Spleen (tissue), 11 donors: Measurements from ENCODE around the gene PTMA. TPM values are rescaled to one million over a fixed set of nuclear protein-coding genes. Genes with fewer than 3 reads are reported as not detected.

ENCODE experiments used
- DNase-seq: peaks from one replicate; pipeline ENCODE4 v3.0.0-alpha.2; 2020
- H3K27ac ChIP-seq, 8 donors: fragments of 200-600 bp; sonication (generic) in 7 of 8; 1 replicate in 4 of 8; 2 replicates in 4 of 8; pipeline versions ENCODE4 v1.5.0 to v1.8.0; 2016 to 2021; ENCODE audit warnings: inconsistent platforms in 4 of 8, mild to moderate bottlenecking in 4 of 8, moderate library complexity in 1 of 8
- H3K27me3 ChIP-seq, 7 donors: fragments of 200-600 bp; sonication (generic) in 6 of 7; replicated peaks in 1 of 7; 1 replicate in 4 of 7; 2 replicates in 3 of 7; pipeline versions ENCODE4 v1.5.0 to v1.8.0; 2016 to 2021; ENCODE audit warnings: inconsistent platforms in 3 of 7, mild to moderate bottlenecking in 1 of 7
- H3K36me3 ChIP-seq, 6 donors: fragments of 200-600 bp; sonication (generic) in 5 of 6; 1 replicate in 4 of 6; 2 replicates in 2 of 6; pipeline versions ENCODE4 v1.5.0 to v1.8.0; 2016 to 2021; ENCODE audit warnings: inconsistent platforms in 2 of 6
- H3K4me1 ChIP-seq, 6 donors: fragments of 200-600 bp; sonication (generic) in 5 of 6; 1 replicate in 3 of 6; 2 replicates in 3 of 6; pipeline versions ENCODE4 v1.5.0 to v1.8.0; 2016 to 2021; ENCODE audit warnings: inconsistent platforms in 3 of 6
- H3K4me3 ChIP-seq, 8 donors: fragments of 200-600 bp; sonication (generic) in 7 of 8; 1 replicate in 4 of 8; 2 replicates in 4 of 8; pipeline versions ENCODE4 v1.5.0 to v1.8.0; 2016 to 2021; ENCODE audit warnings: inconsistent platforms in 4 of 8, mild to moderate bottlenecking in 4 of 8, moderate library complexity in 2 of 8
- H3K9me3 ChIP-seq, 8 donors: fragments of 200-600 bp; sonication (generic) in 7 of 8; 1 replicate in 4 of 8; 2 replicates in 4 of 8; pipeline versions ENCODE4 v1.5.0 to v1.8.0; 2016 to 2021; ENCODE audit warnings: inconsistent platforms in 4 of 8
- CTCF ChIP-seq, 11 experiments: fragments of 200-600 bp in 7 of 11; fragments of 450-650 bp in 4 of 11; sonication (generic) in 4 of 11; IDR thresholded peaks in 8 of 11; conservative IDR thresholded peaks in 3 of 11; 1 replicate in 7 of 11; 2 replicates in 4 of 11; pipeline versions ENCODE4 v1.4.0 to v1.8.0; 2016 to 2021; ENCODE audit warnings: antibody characterized with exemption in 11 of 11, inconsistent platforms in 4 of 11, mild to moderate bottlenecking in 1 of 11
- POLR2A ChIP-seq, 3 donors: fragments of 450-650 bp; IDR thresholded peaks; one replicate each; pipeline ENCODE4 v1.5.1; 2017; ENCODE audit warnings: antibody characterized with exemption in 3 of 3, mild to moderate bottlenecking in 1 of 3
- POLR2AphosphoS5 ChIP-seq, 3 donors: sonication (generic); formaldehyde crosslinking; IDR thresholded peaks; one replicate each; pipeline ENCODE4 v1.5.1; 2017; ENCODE audit warnings: antibody characterized with exemption in 3 of 3
- WGBS, 5 donors: extraction: QIAGEN DNeasy Blood & Tissue Kit in 3 of 5; methylation state at CpG; one replicate each; pipeline versions ENCODE4 v1.1.5 to v1.1.7; 2013 to 2018; 5-methylcytosine and 5-hydroxymethylcytosine counted together
- intact Hi-C: fragments of 100-400 bp; cut with DNase I; formaldehyde crosslinking; loops from one replicate; pipeline ENCODE4 v1.15.0; 2023; ENCODE audit warnings: low total_unique reads
- polyA plus RNA-seq, 3 donors: library from polyadenylated mRNA; stranded (reverse); fragments of 200-250 nt; gene quantifications; one replicate each; pipeline ENCODE4 v1.2.1, GENCODE V29; 2013
- total RNA-seq, 7 donors: library from RNA; depleted of rRNA in 3 of 7; stranded (reverse); fragments of >200 nt in 3 of 7; fragmentation: NEBNext Ultra II Directional in 4 of 7; extraction: Animal tissue kit (Norgen Biotek cat#: 25700) in 4 of 7; gene quantifications; one replicate each; pipeline versions ENCODE4 v1.1.0 to v1.2.1, GENCODE V29; 2016 to 2021
- donor health status: healthy with polysubstance abuse.
- donor health status: DM: no; HTN: no; CAD: no; lungs with moderate emphysema.
- donor health status: DM: no; HTN: no; CAD: no.
- donor health status: Bipolar disorder and iron deficiency.
- donor health status: healthy.
- donor health status: DM: no; HTN: no; CAD: no.
- donor health status: DM: yes; HTN: yes; CAD: no.

The PTMA gene
- total and polyA plus RNA-seq, 10 donors = 509 to 2,114 (median 803) TPM

GRCh38 chr2:231664727-231665126 is 43.6 kb upstream of the PTMA start:
- TF ChIP-seq POLR2AphosphoS5 (IDR thresholded peaks at IDR 0.05) (no peak), POLR2A (IDR thresholded peaks at IDR 0.05) (no peak)
- H3K27me3 ChIP-seq = no peaks in the 10 kb centered on the region
- DNase-seq = no peak
- peak overlapping the region; percentile 86 to 96 (median 93) for H3K27ac ChIP-seq
- no peak overlapping the region for H3K4me3 ChIP-seq
- 86 to 93% (median 89%) methylated on average over 8 of the region's 8 CpGs for WGBS, 5 donors
- peaks cover 16 to 80% (median 43%) of the 10 kb centered on the region in 6 donors for H3K4me1 ChIP-seq
- intact Hi-C loops = loop anchor here (10.0 kb wide), 1 partner anchor 50 kb away; no protein-coding TSS in a partner anchor
- no peaks in the 10 kb centered on the region for H3K36me3 ChIP-seq
- H3K9me3 ChIP-seq = peaks cover 0 to 5% (median 0%) of the 10 kb centered on the region in 8 donors

DNA sequence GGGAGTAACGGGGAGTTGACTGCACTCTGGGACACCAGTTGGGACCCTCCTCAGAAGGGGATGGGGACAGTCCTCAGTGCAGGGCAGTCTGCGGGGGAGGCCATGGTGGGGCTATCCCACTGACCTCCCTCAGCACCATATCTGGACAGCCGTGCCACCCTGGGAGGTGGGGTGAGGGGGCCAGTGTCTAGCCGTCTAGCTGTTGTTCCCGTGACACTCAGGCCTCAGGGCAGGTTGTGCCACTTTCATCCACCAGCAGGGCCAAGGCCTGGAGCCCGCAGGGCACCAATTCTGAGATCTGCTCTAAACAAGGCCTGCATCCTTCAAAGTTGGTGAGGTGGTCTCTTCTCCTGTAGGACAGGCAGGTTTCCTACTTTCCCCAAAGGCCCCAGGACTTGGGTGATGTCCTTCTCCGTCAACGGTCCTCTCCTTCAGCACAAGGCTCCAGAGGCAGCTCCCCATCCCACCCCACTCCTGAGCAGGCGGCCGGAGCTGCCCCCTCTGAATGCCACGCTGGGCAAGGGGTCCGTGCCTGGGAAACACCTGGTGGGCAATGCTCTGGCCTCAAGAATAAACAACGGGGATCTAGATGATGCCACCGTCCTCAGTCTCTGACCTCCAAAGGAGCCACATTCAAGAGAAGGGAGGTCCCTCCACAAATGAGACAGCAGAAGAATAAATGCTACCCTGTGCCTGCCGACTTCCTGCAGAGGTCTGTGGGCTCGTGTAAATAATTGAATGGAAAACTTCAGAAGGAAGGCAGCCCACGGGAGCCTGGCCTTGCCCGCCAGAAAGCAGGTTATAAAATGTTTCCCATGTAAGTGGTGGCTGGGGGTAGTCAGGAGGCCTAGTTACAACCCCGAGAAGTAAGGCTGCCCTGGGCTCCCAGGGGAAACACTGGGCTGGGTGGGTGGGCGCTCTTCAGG is 42.8 kb upstream of the PTMA start:
- WGBS, 5 donors = 62 to 67% (median 64%) methylated on average over 17 to 20 of the region's 20 CpGs

DNA sequence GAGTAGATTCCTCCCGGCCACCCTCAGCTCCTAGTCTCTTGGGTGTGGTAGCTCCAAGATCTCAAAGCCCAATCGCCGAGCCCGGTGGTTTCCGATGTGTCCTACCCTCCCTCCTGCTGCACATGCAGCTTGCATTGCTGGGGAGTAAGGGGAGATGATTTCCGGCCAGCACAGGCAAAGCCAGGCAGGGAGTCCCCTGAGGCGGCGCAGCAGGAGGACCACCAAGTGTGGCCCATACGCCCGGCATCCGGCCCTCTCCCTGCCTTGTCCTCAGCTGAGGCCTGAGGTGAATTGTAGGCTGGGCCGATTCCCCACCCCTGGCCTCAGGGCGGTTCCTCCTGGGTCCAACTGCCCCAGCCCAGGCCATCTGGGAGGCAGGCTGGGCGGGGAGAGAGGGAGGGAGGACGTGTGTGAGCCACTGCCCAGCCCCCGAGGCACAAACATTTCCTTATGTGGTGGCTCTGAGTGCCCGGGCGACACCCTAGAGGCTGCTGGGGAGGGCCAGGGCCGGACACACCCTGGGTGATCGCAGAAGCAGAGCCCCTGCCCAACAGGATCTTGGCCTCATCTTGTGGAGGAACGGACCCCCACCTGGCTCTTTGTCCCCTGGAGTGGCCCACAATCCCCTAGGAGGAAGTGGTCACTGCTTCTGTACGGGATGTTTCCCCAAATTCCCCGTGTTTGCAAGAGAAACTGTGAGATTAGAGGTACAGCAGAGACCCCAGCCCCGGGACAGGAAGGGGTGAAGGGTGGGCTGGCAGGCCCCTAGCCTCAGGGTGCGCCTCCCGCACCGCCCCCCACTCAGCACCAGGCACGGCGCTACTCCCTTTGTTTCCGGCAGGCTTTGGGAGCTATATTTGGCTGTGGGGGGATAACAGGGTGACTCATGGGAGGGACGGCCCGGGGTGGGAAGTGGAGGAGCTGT is 41.9 kb upstream of the PTMA start:
- peak in 3 of 11 experiments; percentile 7 to 16 (median 11) for TF ChIP-seq CTCF (IDR thresholded peaks at IDR 0.05 in 8 of 11, conservative IDR thresholded peaks at IDR 0.05 in 3 of 11)
- TF ChIP-seq POLR2A (IDR thresholded peaks at IDR 0.05) = peak in 2 of 3 donors; percentile 48 to 83
- TF ChIP-seq POLR2AphosphoS5 (IDR thresholded peaks at IDR 0.05) = peak; percentile 95
- peak overlapping the region; percentile 86 to 96 (median 93) for H3K27ac ChIP-seq
- H3K4me3 ChIP-seq = peak overlapping the region; percentile 2 to 65 (median 32)
- 11 to 19% (median 13%) methylated on average over 16 to 32 of the region's 32 CpGs for WGBS, 5 donors
- peak; percentile 95 for DNase-seq
- no peaks in the 10 kb centered on the region for H3K36me3 ChIP-seq
- intact Hi-C loops = loop anchor here (10.0 kb wide), 1 partner anchor 48 kb away; no protein-coding TSS in a partner anchor
- peaks cover 0 to 5% (median 0%) of the 10 kb centered on the region in 8 donors for H3K9me3 ChIP-seq
- H3K4me1 ChIP-seq = peaks cover 20 to 93% (median 59%) of the 10 kb centered on the region in 6 donors
- no peaks in the 10 kb centered on the region for H3K27me3 ChIP-seq

More for the DNA sequence above, 42.8 kb upstream of the PTMA start:
- DNase-seq = peak; percentile 78
- Histone ChIP-seq H3K36me3 (no peaks in the 10 kb centered on the region), H3K27me3 (no peaks in the 10 kb centered on the region), H3K27ac (peak overlapping the region; percentile 86 to 96 (median 93)), H3K4me3 (peak overlapping the region in 5 of 8 donors; percentile 32 to 65 (median 39)), H3K9me3 (peaks cover 0 to 5% (median 0%) of the 10 kb centered on the region in 8 donors), H3K4me1 (peaks cover 16 to 88% (median 51%) of the 10 kb centered on the region in 6 donors)
- no peak for TF ChIP-seq POLR2A (IDR thresholded peaks at IDR 0.05)
- no peak for TF ChIP-seq CTCF (IDR thresholded peaks at IDR 0.05 in 8 of 11, conservative IDR thresholded peaks at IDR 0.05 in 3 of 11)
- TF ChIP-seq POLR2AphosphoS5 (IDR thresholded peaks at IDR 0.05) = no peak
- intact Hi-C loops = loop anchor here (10.0 kb wide), 1 partner anchor 49 kb away; no protein-coding TSS in a partner anchor

GRCh38 chr2:231667096-231667427 is 41.3 kb upstream of the PTMA start:
- Histone ChIP-seq H3K9me3 (peaks cover 0 to 5% (median 0%) of the 10 kb centered on the region in 8 donors), H3K27me3 (no peaks in the 10 kb centered on the region), H3K4me3 (peak overlapping the region in 7 of 8 donors; percentile 23 to 65 (median 33)), H3K27ac (peak overlapping the region; percentile 86 to 96 (median 93)), H3K4me1 (peaks cover 23 to 93% (median 62%) of the 10 kb centered on the region in 6 donors), H3K36me3 (no peaks in the 10 kb centered on the region)
- TF ChIP-seq POLR2AphosphoS5 (IDR thresholded peaks at IDR 0.05) (no peak), POLR2A (IDR thresholded peaks at IDR 0.05) (no peak), CTCF (IDR thresholded peaks at IDR 0.05 in 8 of 11, conservative IDR thresholded peaks at IDR 0.05 in 3 of 11) (no peak)
- 41 to 74% (median 45%) methylated on average over 5 to 11 of the region's 11 CpGs for WGBS, 5 donors
- no peak for DNase-seq
- intact Hi-C loops = loop anchor here (10.0 kb wide), 1 partner anchor 48 kb away; no protein-coding TSS in a partner anchor
